ENCODE results near the gene BIRC6.

The BIRC6 gene

DNA sequence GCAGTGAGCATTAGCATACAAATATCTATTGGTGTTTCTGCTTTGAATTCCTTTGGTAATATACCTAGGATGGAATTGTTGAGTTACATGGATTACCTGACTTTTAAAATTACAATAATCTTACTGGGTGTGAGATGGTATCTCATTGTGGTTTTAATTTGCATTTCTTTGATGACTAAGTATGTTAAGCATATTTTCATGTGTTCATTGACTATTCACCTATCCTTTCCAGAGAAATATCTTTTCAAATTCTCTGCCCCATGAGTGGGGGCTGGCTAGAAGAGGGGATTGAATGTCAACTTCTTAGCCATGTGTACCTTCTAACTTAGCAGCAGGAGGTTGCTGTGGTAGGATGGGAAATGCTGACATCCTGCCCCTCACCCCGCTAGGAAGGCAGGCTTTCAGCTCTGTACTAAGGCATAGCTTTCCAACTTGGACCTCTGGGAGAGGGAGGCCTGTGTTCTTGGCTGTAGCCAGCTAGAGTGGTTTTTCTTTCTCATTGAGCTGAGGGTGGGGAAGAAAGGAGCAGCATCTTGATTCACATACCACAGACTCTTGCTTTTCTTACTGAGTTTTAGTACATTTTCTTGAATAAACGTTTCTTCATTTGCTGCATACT is 207.7 kb downstream of the BIRC6 start:
- no peak overlapping the region for H3K4me3 ChIP-seq (ENCODE audit: low read depth, low read length)
- TF ChIP-seq, protein P1, sequence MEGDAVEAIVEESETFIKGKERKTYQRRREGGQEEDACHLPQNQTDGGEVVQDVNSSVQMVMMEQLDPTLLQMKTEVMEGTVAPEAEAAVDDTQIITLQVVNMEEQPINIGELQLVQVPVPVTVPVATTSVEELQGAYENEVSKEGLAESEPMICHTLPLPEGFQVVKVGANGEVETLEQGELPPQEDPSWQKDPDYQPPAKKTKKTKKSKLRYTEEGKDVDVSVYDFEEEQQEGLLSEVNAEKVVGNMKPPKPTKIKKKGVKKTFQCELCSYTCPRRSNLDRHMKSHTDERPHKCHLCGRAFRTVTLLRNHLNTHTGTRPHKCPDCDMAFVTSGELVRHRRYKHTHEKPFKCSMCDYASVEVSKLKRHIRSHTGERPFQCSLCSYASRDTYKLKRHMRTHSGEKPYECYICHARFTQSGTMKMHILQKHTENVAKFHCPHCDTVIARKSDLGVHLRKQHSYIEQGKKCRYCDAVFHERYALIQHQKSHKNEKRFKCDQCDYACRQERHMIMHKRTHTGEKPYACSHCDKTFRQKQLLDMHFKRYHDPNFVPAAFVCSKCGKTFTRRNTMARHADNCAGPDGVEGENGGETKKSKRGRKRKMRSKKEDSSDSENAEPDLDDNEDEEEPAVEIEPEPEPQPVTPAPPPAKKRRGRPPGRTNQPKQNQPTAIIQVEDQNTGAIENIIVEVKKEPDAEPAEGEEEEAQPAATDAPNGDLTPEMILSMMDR (IDR thresholded peaks at IDR 0.05; ENCODE audit: borderline replicate concordance, insufficient read depth, low read depth, low read length) = no peak

DNA sequence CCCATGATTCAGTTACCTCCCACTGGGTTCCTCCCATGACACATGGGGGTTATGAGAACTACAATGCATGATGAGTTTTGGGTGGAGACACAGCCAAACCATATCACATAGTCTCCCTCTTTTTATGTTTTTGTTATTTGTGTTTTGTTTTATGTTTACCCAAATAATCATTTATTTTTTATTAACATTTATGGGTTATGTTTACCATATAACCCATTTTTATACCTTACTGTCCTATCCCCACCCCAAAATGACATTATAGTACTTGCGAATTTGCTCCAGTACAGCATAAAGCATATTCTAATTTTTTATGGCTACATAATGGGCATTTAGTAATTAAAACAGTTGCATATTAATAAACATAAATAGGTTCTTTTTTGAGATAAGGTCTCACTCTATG is 209.1 kb downstream of the BIRC6 start:
- no peak overlapping the region for H3K4me3 ChIP-seq (ENCODE audit: low read depth, low read length)
- TF ChIP-seq, protein P1 (IDR thresholded peaks at IDR 0.05; ENCODE audit: borderline replicate concordance, insufficient read depth, low read depth, low read length) = no peak

DNA sequence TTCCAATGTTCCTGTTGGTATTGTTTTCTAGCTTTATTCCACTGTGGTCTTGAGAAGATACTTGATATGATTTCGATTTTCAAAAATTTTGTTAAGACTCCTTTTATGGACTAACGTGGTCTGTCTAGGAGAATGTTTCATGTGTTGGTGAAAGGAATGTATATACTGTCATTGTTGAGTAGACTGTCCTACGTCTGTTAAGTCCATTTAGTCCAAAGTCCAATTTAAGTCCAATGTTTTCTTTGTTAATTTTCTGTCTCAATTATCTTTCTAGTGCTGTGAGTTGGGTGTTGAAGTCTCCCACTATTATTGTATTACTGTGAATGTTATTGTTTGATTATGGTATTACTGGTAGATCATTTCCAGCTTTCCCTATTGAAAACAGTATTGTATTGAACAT is 215.2 kb downstream of the BIRC6 start:
- TF ChIP-seq, protein P1 (IDR thresholded peaks at IDR 0.05; ENCODE audit: borderline replicate concordance, insufficient read depth, low read depth, low read length) = no peak
- no peak overlapping the region for H3K4me3 ChIP-seq (ENCODE audit: low read depth, low read length)

DNA sequence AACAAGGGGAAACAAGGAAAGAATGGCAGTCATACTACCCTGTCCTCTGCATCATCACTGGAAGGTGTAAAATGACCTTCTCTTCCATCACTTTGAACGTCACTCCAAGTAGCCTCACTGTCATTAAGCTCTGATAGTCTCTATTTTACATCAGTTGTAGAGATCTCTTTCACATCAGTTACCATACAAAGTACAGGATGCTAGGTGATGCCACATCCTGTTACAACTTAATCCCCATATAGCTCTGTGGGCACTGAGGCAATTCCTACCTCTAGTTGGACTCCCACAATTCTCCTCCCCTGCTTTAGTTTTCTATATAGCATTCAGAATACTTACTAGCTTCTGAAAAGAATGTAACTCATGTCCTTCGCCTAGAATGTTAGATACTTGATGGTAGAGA is 215.9 kb downstream of the BIRC6 start:
- TF ChIP-seq, protein P1 (IDR thresholded peaks at IDR 0.05; ENCODE audit: borderline replicate concordance, insufficient read depth, low read depth, low read length) = no peak
- no peak overlapping the region for H3K4me3 ChIP-seq (ENCODE audit: low read depth, low read length)

DNA sequence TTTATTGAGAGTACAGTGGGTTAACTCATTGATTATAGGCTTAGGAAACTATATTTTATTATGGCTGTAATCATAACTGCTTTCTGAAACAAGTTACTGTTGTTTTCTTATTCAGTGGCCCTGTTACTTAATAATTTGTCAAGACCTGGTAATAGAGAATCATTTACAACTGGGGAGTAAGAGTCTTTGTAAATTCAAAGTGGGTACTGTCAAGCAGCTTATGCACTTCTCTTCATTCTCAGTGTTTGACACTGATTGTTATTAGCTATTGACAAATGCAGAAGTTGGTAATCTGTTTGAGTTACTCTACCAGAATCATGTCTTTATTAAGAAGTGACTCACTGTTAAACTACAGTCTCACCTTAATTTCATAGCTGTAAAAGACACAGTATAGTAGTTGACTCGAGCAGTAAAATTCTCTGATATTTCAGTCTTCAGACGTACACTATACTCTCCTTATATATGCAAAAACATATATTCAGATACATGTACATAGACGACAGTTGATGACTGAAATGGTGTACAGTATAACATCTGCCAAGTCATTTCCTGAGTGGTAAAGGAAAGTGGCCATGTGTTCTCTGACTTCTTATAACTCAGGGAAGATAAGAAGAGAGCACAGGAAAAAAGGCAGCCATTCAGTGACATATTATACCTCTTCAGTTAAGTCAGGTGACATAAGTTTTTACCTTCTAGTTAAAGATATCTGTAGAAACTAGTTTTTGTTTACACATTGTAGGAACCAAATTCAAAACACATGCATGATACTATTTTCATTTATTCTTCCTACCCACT is 235.0 kb downstream of the BIRC6 start:
- H3K4me3 ChIP-seq (ENCODE audit: low read depth, low read length) = no peak overlapping the region

DNA sequence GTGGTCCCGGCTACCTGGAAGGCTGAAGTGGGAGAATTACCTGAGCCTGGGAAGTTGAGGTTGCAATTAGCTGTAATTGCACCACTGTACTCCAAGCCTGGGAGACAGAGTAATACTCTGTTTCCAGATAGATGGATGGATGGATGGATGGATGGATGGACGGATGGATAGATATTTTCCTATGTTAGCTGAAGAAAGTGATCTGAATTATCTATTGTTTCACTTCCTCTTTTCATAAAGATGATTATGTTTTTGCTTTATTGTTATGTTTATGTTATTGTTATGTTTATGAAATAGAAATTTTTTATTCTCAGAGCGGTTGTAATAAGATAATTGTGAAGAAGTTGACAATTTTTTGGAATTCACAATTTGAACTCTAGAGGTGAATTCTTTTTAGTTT is 237.8 kb downstream of the BIRC6 start:
- no peak overlapping the region for H3K4me3 ChIP-seq (ENCODE audit: low read depth, low read length)
- TF ChIP-seq, protein P1 (IDR thresholded peaks at IDR 0.05; ENCODE audit: borderline replicate concordance, insufficient read depth, low read depth, low read length) = no peak

More for the DNA sequence above, 235.0 kb downstream of the BIRC6 start:
- TF ChIP-seq, protein P1 (IDR thresholded peaks at IDR 0.05; ENCODE audit: borderline replicate concordance, insufficient read depth, low read depth, low read length) = no peak

DNA sequence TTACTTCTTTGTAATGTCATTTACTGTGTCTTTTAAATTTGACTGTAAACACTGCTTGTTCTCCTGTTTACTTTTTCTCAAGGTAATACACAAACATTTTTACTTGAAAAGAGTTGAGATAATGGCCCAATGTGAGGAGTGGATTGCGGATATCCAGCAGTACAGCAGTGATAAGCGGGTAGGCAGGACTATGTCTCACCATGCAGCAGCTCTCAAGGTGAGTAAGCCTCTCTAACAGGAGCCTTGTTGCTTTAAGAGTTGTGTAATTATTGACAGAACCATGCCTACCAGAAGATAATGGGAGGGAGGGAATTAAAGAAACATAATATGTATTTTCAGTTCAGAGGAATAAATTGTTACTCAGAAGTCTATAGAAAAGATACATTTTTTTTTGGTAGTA is 254.5 kb downstream of the BIRC6 start:
- TF ChIP-seq, protein P1 (IDR thresholded peaks at IDR 0.05; ENCODE audit: borderline replicate concordance, insufficient read depth, low read depth, low read length) = no peak
- H3K4me3 ChIP-seq (ENCODE audit: low read depth, low read length) = no peak overlapping the region

Data from GM12875 (cell line).